ENCODE results near the gene MAP3K8.

- TF ChIP-seq CTCF (IDR thresholded peaks at IDR 0.05): no peak
- no peak for TF ChIP-seq EZH2 (IDR thresholded peaks at IDR 0.05; ENCODE audit: borderline replicate concordance, insufficient read depth, low read depth, low read length, poor library complexity, severe bottlenecking)
Observed at GRCh38 chr10:30396293-30396692, 37.7 kb upstream of the MAP3K8 start.

Data from B cell (primary cell).